Nephron (organoid): ENCODE measurements around the gene SULT1C2.

Source experiments
- H3K27ac Mint-ChIP-seq, 3 experiments: 2 replicates each; pipeline ENCODE4 v1.8.0; 2020; ENCODE audit warnings: mixed read lengths in 3 of 3, mild to moderate bottlenecking in 2 of 3, moderate library complexity in 1 of 3
- H3K27me3 Mint-ChIP-seq: 2 replicates; pipeline ENCODE4 v1.8.0; 2021; ENCODE audit warnings: low read depth, mild to moderate bottlenecking, moderate library complexity, mixed read lengths
- H3K36me3 Mint-ChIP-seq: 2 replicates; pipeline ENCODE4 v1.8.0; 2020; ENCODE audit warnings: low read depth, mixed read lengths
- H3K4me1 Mint-ChIP-seq: 2 replicates; pipeline ENCODE4 v1.8.0; 2020; ENCODE audit warnings: mixed read lengths
- H3K4me3 Mint-ChIP-seq, 3 experiments: 2 replicates each; pipeline ENCODE4 v1.8.0; 2020; ENCODE audit warnings: mild to moderate bottlenecking in 3 of 3, mixed read lengths in 3 of 3, moderate library complexity in 2 of 3
- H3K9me3 Mint-ChIP-seq: 2 replicates; pipeline ENCODE4 v1.8.0; 2020; ENCODE audit warnings: mixed read lengths
- TF ChIP-seq, protein P1 (sequence below), 3 experiments: fragments of 200-600 bp; sonication (generic); IDR thresholded peaks; one replicate each; pipeline ENCODE4 v1.5.0; 2021; ENCODE audit warnings: antibody characterized with exemption in 3 of 3; ENCODE audit not compliant: unreplicated experiment in 3 of 3

Gene SULT1C2

GRCh38 chr2:108267101-108267500 lies 21.6 kb upstream of the SULT1C2 start:
- Mint-ChIP-seq H3K9me3 (no peaks in the 10 kb centered on the region), H3K27me3 (peaks cover 12% of the 10 kb centered on the region), H3K36me3 (no peaks in the 10 kb centered on the region), H3K4me3 (no peak overlapping the region), H3K27ac (peak overlapping the region; percentile 33 to 58 (median 40)), H3K4me1 (peaks cover 33% of the 10 kb centered on the region)
- TF ChIP-seq, protein P1, sequence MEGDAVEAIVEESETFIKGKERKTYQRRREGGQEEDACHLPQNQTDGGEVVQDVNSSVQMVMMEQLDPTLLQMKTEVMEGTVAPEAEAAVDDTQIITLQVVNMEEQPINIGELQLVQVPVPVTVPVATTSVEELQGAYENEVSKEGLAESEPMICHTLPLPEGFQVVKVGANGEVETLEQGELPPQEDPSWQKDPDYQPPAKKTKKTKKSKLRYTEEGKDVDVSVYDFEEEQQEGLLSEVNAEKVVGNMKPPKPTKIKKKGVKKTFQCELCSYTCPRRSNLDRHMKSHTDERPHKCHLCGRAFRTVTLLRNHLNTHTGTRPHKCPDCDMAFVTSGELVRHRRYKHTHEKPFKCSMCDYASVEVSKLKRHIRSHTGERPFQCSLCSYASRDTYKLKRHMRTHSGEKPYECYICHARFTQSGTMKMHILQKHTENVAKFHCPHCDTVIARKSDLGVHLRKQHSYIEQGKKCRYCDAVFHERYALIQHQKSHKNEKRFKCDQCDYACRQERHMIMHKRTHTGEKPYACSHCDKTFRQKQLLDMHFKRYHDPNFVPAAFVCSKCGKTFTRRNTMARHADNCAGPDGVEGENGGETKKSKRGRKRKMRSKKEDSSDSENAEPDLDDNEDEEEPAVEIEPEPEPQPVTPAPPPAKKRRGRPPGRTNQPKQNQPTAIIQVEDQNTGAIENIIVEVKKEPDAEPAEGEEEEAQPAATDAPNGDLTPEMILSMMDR (IDR thresholded peaks at IDR 0.05; ENCODE audit: unreplicated experiment in 3 of 3), result no peak

- TF ChIP-seq, protein P1 (IDR thresholded peaks at IDR 0.05; ENCODE audit: unreplicated experiment in 3 of 3), result no peak
- H3K36me3 Mint-ChIP-seq, result no peaks in the 10 kb centered on the region
- H3K27ac Mint-ChIP-seq, result peak overlapping the region; percentile 12 to 48 (median 40)
- H3K4me3 Mint-ChIP-seq, result no peak overlapping the region
- no peaks in the 10 kb centered on the region for H3K9me3 Mint-ChIP-seq
- H3K4me1 Mint-ChIP-seq, result peaks cover 35% of the 10 kb centered on the region
- peaks cover 12% of the 10 kb centered on the region for H3K27me3 Mint-ChIP-seq
Observed at GRCh38 chr2:108268001-108268400, 20.7 kb upstream of the SULT1C2 start.

- Mint-ChIP-seq H3K27ac (no peak overlapping the region), H3K36me3 (no peaks in the 10 kb centered on the region), H3K4me1 (peaks cover 33% of the 10 kb centered on the region), H3K4me3 (no peak overlapping the region), H3K9me3 (peaks cover 3% of the 10 kb centered on the region), H3K27me3 (peaks cover 8% of the 10 kb centered on the region)
- TF ChIP-seq, protein P1 (IDR thresholded peaks at IDR 0.05; ENCODE audit: unreplicated experiment in 3 of 3), result no peak
Observed at GRCh38 chr2:108270346-108270745, 18.3 kb upstream of the SULT1C2 start.

GRCh38 chr2:108270768-108271506 lies 17.8 kb upstream of the SULT1C2 start:
- TF ChIP-seq, protein P1 (IDR thresholded peaks at IDR 0.05; ENCODE audit: unreplicated experiment in 3 of 3), result no peak

DNA sequence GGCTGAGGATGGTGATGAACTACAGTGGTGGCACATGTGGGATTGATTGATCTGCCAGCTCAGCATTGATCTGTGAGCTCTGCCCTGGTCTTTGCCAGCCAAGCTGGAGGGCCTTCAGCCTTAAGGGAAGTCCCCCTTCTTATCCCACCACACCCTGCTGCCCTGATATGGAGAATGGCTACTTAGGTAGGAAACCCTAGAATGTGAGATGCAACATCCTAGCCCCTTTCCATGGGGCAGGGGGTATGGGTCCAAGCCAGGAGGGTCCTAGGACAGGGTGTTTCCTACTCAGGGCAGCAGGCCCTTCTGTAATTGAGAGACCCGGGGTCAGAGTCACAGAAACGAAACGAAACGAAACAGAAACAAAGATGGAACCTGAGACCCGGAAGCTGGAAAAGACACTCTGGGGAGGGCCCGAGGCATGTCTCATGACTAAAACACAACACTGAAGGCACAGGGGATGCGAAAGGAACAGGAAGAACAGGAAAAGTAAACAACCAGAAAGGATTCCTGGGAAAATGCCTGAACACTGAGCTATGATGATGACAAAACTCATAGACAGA lies 16.9 kb upstream of the SULT1C2 start:
- peaks cover 3% of the 10 kb centered on the region for H3K9me3 Mint-ChIP-seq
- peak overlapping the region; percentile 9 to 82 (median 80) for H3K27ac Mint-ChIP-seq
- TF ChIP-seq, protein P1 (IDR thresholded peaks at IDR 0.05; ENCODE audit: unreplicated experiment in 3 of 3), result no peak
- peaks cover 22% of the 10 kb centered on the region for H3K4me1 Mint-ChIP-seq
- peak overlapping the region in 2 of 3 experiments; percentile 40 to 60 for H3K4me3 Mint-ChIP-seq
- H3K27me3 Mint-ChIP-seq, result peaks cover 8% of the 10 kb centered on the region
- no peaks in the 10 kb centered on the region for H3K36me3 Mint-ChIP-seq

More at GRCh38 chr2:108270768-108271506, 17.8 kb upstream of the SULT1C2 start:
- Mint-ChIP-seq H3K4me3 (peak overlapping the region in 1 of 3 experiments; percentile 6), H3K4me1 (peaks cover 28% of the 10 kb centered on the region), H3K27me3 (peaks cover 8% of the 10 kb centered on the region), H3K36me3 (no peaks in the 10 kb centered on the region), H3K27ac (peak overlapping the region; percentile 21 to 80 (median 76)), H3K9me3 (peaks cover 3% of the 10 kb centered on the region)
